WERI-Rb-1 (cell line): Measurements from ENCODE around the gene TOMM20L.
"Not testable (repeated sequence)": the region's sequence is repeated elsewhere in the genome, so short reads cannot be mapped to it uniquely, and the experiment has no call there.

Source experiments
- DNase-seq: peaks from one replicate; pipeline ENCODE4 v3.0.0-alpha.2; 2020
- H3K27ac ChIP-seq: fragments of 250-450 bp; sonication (Bioruptor Pico); 2 replicates; pipeline ENCODE4 v1.5.1; 2020; ENCODE audit warnings: mild to moderate bottlenecking, moderate library complexity
- H3K27me3 ChIP-seq: fragments of 250-450 bp; sonication (Bioruptor Pico); 2 replicates; pipeline ENCODE4 v1.5.1; 2021; ENCODE audit warnings: mild to moderate bottlenecking, low read depth, moderate library complexity; ENCODE audit not compliant: insufficient read depth, severe bottlenecking
- H3K36me3 ChIP-seq: fragments of 250-450 bp; sonication (Bioruptor Pico); 2 replicates; pipeline ENCODE4 v1.5.1; 2020; ENCODE audit warnings: mild to moderate bottlenecking, moderate library complexity
- H3K4me3 ChIP-seq: 2 replicates; pipeline ENCODE4 v1.5.1; 2011; ENCODE audit warnings: low read depth, mild to moderate bottlenecking, control low read depth, low read length
- H3K9me3 ChIP-seq: fragments of 250-450 bp; sonication (Bioruptor Pico); 2 replicates; pipeline ENCODE4 v1.5.1; 2021; ENCODE audit warnings: mild to moderate bottlenecking, moderate library complexity; ENCODE audit not compliant: severe bottlenecking
- TF ChIP-seq, protein P1 (sequence below): IDR thresholded peaks from 2 replicates; pipeline ENCODE4 v1.5.1; 2011; ENCODE audit warnings: low read depth, mild to moderate bottlenecking, control low read depth, inconsistent platforms, low read length

Gene TOMM20L

DNA sequence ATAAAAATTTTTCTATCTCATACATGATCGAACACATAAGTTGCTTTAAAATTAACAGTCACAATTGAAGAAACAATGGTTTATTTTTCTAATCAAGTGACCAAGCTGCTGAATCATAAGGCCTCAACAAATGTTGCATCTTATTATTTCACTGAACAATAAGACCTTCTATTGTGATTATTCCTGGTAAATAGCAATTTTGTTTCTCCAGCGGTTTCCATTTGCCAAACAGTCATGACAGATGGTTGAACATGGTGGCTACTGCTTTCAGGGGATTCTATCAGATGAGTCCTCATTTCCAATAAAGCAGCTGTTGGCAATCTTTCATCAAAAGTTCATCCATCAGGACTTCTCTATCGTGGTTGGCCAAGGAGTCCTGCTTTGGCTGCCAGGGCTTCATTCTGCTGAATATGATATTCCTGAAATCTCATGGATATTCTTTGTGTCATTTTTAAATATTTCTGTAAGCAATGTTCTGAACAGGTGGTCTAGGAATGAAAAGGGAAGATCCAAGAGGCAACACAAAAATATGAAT, 13.0 kb downstream of the TOMM20L start:
- Histone ChIP-seq H3K9me3 (no peaks in the 10 kb centered on the region), H3K36me3 (peaks cover 66% of the 10 kb centered on the region), H3K27me3 (no peaks in the 10 kb centered on the region), H3K4me3 (no peak overlapping the region), H3K27ac (no peak overlapping the region)
- no peak for DNase-seq
- TF ChIP-seq, protein P1, sequence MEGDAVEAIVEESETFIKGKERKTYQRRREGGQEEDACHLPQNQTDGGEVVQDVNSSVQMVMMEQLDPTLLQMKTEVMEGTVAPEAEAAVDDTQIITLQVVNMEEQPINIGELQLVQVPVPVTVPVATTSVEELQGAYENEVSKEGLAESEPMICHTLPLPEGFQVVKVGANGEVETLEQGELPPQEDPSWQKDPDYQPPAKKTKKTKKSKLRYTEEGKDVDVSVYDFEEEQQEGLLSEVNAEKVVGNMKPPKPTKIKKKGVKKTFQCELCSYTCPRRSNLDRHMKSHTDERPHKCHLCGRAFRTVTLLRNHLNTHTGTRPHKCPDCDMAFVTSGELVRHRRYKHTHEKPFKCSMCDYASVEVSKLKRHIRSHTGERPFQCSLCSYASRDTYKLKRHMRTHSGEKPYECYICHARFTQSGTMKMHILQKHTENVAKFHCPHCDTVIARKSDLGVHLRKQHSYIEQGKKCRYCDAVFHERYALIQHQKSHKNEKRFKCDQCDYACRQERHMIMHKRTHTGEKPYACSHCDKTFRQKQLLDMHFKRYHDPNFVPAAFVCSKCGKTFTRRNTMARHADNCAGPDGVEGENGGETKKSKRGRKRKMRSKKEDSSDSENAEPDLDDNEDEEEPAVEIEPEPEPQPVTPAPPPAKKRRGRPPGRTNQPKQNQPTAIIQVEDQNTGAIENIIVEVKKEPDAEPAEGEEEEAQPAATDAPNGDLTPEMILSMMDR: no peak

DNA sequence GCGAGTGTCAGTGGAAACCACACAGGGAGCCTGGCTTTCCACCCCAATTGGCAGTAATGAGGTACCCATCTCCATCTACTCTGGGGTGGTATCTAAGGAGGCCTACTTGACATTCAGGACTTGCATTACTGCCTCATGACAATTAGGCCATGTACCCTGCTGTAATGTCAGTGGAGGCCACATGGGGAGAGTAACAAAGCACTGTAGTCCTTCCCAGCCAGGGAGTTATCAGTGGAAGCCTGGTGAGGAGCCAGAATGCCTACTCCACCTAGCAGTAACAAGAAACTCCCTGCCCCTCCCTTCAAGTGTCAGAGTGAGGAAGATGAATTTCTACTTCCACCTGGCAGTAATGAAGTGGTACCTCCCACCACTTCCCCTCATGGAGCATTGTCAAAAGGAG, 19.1 kb downstream of the TOMM20L start:
- H3K27me3 ChIP-seq: no peaks in the 10 kb centered on the region
- H3K9me3 ChIP-seq: no peaks in the 10 kb centered on the region
- DNase-seq: no peak
- TF ChIP-seq, protein P1: no peak
- no peak overlapping the region for H3K4me3 ChIP-seq
- no peak overlapping the region for H3K27ac ChIP-seq
- H3K36me3 ChIP-seq: peaks cover 72% of the 10 kb centered on the region

DNA sequence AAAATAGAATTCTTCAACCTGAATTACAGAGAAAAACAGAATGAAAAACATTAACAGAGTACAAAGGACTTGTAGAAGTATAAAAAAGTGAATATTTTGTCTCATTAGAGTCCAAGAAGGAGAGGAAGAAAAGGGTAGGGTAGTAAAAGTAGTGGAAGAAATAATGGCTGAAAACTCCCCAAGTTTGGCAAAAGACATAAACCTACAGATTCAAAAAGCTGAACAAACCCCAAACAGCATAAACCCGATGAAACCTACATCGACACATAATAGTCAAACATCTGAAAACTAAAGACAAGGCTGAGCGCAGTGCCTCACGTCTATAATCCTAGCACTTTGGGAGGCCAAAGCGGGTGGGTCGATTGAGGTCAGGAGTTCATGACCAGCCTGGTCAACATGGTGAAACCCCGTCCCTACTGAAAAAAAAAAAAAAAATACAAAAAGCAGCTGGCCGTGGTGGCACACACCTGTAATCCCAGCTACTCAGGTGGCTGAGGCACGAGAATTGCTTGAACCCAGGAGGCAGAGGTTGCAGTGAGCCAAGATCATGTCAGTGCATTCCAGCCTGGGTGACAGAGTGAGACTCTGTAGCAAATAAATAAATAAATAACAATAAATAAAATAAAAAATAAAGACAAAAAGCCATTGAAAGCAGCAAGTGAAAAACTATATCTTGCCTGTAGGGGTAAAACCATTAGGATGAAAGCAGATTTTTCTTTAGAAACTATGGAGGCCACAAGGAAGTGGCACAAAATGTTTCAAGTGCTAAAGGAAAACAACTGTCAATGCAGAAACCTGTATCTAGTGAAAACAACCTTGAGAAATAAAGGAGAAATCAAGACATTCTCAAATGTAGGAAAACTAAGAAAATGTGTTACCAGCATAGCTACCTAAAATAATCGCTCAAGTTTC, 20.2 kb downstream of the TOMM20L start:
- Histone ChIP-seq H3K27me3 (no peaks in the 10 kb centered on the region), H3K27ac (no peak overlapping the region), H3K4me3 (no peak overlapping the region), H3K9me3 (no peaks in the 10 kb centered on the region), H3K36me3 (peaks cover 69% of the 10 kb centered on the region)
- no peak for DNase-seq
- TF ChIP-seq, protein P1: no peak

DNA sequence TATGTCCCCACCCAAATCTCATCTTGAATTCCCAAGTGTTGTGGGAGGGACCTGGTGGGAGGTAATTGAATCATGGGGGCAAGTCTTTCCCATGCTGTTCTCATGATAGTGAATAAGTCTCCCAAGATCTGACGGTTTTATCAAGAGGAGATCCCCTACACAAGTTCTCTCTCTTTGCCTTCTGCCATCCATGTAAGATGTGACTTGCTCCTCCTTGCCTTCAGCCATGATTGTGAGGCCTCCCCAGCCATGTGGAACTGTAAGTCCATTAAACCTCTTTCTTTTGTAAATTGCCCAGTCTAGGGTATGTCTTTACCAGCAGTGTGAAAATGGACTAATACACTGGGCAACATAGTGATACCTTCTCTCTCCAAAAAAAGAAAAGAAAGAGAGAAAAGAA, 21.2 kb downstream of the TOMM20L start:
- H3K27ac ChIP-seq, H3K9me3 ChIP-seq, H3K27me3 ChIP-seq, H3K4me3 ChIP-seq, DNase-seq: not testable (repeated sequence)
- H3K36me3 ChIP-seq: peaks cover 71% of the 10 kb centered on the region

DNA sequence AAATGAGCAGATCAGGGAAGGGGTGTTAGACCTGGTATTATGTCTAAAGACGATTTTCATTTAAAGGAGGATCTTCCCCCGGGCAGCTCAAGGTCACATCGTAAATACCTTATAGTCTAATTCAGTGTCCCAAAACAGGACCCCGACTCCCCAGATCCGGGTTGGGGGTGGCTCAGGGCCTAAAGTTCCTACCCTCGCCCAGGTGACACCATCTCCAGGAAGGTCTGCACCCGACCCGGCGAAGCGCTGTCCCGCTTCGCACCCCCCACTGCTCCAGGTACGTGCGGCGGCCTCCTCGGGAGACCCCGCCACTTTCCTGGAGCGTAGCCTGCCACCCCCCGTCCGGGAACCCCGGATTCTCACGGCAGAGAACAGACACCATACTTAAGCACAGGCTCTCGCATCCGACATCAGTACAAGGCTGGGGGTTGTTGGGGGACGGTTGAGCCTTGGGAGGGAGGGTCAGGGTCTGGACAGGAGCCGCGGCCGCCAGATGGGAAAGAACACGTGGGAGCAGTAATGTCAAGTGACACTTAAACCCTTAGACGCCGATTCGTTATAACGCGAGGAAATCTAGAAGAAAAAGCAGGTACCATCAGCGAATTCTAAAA, 31.0 kb downstream of the TOMM20L start:
- Histone ChIP-seq H3K36me3 (peaks cover 34% of the 10 kb centered on the region), H3K27ac (peak overlapping the region; percentile 99), H3K27me3 (no peaks in the 10 kb centered on the region), H3K9me3 (no peaks in the 10 kb centered on the region), H3K4me3 (peak overlapping the region; percentile 85)
- TF ChIP-seq, protein P1: no peak
- peak; percentile 91 for DNase-seq

DNA sequence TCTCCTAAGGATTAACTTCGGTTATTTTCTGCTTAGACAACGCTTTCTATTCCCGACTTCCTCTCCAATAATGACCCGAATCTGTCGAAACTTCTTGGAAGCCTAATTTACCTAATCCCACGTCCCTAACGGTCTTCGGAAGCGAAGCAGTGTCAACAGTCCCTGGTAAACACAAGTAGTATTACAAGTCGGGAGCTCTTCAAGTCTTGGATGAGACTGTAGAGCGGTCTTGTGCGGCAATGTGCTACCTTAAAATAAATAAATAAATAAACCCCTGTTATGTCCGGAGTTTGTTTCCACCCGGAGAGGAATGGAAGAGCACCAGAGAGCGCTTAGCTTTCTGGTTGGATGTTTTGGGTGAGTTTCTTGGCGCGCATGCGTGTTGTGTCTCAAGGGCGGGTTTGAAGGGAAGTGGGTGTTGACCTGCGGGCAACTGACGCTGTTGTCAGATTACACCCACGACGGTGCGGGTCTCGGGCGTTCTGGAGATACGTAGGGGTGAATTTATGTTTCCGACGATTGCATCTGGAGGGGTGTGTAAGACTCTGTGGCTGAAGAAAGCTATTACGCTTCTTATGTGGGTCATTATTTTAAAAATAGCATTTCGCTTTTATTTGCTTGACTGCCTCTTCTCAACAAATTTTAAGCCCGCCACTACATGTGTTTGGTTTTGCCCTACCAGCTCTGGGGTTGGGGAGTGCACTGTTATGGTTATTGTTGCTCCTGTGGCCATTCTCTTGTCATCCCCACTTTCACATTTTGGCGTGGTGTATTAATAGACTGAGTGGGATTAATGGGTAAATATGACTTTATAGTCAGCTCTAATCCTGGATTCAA, 31.8 kb downstream of the TOMM20L start, which contains the start of the genes KIAA0586 and TIMM9:
TSS of gene KIAA0586 (plus strand) at position 439 of the 837 bp plus-strand sequence. CDS start 546 bp downstream, outside the sequence.
TSS of gene TIMM9 (minus strand) at position 251 of the 837 bp plus-strand sequence. CDS start 15,586 bp downstream, outside the sequence.
- peak; percentile 98 for DNase-seq
- H3K36me3 ChIP-seq: peaks cover 33% of the 10 kb centered on the region
- H3K4me3 ChIP-seq: peak within 1 kb of the TSS; percentile 85
- no peaks in the 10 kb centered on the region for H3K27me3 ChIP-seq
- TF ChIP-seq, protein P1: no peak
- H3K9me3 ChIP-seq: no peaks in the 10 kb centered on the region
- H3K27ac ChIP-seq: peak within 1 kb of the TSS; percentile 99
